ENCODE data around the gene MYH13.

Gene MYH13

GRCh38 chr17:10398352-10398751 lies 25.5 kb upstream of the MYH13 start:
- no peak for DNase-seq
- ChIA-PET CTCF (no interaction called here), POLR2A (no interaction called here)
- Histone ChIP-seq H3K36me3 (ENCODE audit: control insufficient read depth in 4 of 4, insufficient read depth in 4 of 4, low read length in 3 of 4) (no peaks in the 10 kb centered on the region), H3K4me3 (ENCODE audit: control insufficient read depth in 1 of 7, extremely low read depth in 1 of 7, insufficient read depth in 4 of 7, low read depth in 2 of 7, low read length in 6 of 7) (no peak overlapping the region), H3K9me3 (ENCODE audit: control extremely low read depth in 1 of 5, control insufficient read depth in 4 of 5, insufficient read depth in 2 of 5, low read depth in 1 of 5, low read length in 4 of 5) (no peaks in the 10 kb centered on the region), H3K4me1 (ENCODE audit: control extremely low read depth in 1 of 4, control insufficient read depth in 4 of 4, insufficient read depth in 4 of 4, low read length in 3 of 4) (no peaks in the 10 kb centered on the region), H3K27me3 (replicated peaks in 2 of 5; ENCODE audit: control insufficient read depth in 4 of 5, insufficient read depth in 5 of 5, low read length in 4 of 5) (peaks cover 0 to 6% (median 0%) of the 10 kb centered on the region in 5 experiments), H3K27ac (ENCODE audit: insufficient read depth in 1 of 2, low read depth in 1 of 2, low read length in 2 of 2, poor library complexity in 1 of 2, severe bottlenecking in 2 of 2) (no peak overlapping the region)
- WGBS (ENCODE audit: insufficient coverage) = 86% methylated on average over 3 of the region's 9 CpGs

GRCh38 chr17:10396524-10397163 lies 23.8 kb upstream of the MYH13 start:
- peaks cover 0 to 11% (median 0%) of the 10 kb centered on the region in 5 experiments for H3K27me3 ChIP-seq (replicated peaks in 2 of 5; ENCODE audit: control insufficient read depth in 4 of 5, insufficient read depth in 5 of 5, low read length in 4 of 5)
- no peaks in the 10 kb centered on the region for H3K9me3 ChIP-seq (ENCODE audit: control extremely low read depth in 1 of 5, control insufficient read depth in 4 of 5, insufficient read depth in 2 of 5, low read depth in 1 of 5, low read length in 4 of 5)
- ChIA-PET CTCF (interaction anchor here (0.6 kb wide), 1 partner anchor 645 kb away, joined by 3 read pairs; no protein-coding TSS in a partner anchor), POLR2A (no interaction called here)
- H3K4me1 ChIP-seq (ENCODE audit: control extremely low read depth in 1 of 4, control insufficient read depth in 4 of 4, insufficient read depth in 4 of 4, low read length in 3 of 4) = no peaks in the 10 kb centered on the region
- H3K4me3 ChIP-seq (ENCODE audit: control insufficient read depth in 1 of 7, extremely low read depth in 1 of 7, insufficient read depth in 4 of 7, low read depth in 2 of 7, low read length in 6 of 7) = no peak overlapping the region
- H3K27ac ChIP-seq (ENCODE audit: insufficient read depth in 1 of 2, low read depth in 1 of 2, low read length in 2 of 2, poor library complexity in 1 of 2, severe bottlenecking in 2 of 2) = no peak overlapping the region
- H3K36me3 ChIP-seq (ENCODE audit: control insufficient read depth in 4 of 4, insufficient read depth in 4 of 4, low read length in 3 of 4) = no peaks in the 10 kb centered on the region
- DNase-seq = no peak
- 63% methylated on average over 13 of the region's 14 CpGs for WGBS (ENCODE audit: insufficient coverage)

- CTCF ChIA-PET = interaction anchor here (0.6 kb wide), 2 partner anchors 53 to 178 kb away, joined by 3 read pairs; no protein-coding TSS in a partner anchor
- 98% methylated on average over 6 of the region's 6 CpGs for WGBS (ENCODE audit: insufficient coverage)
- peaks cover 0 to 11% (median 2%) of the 10 kb centered on the region in 5 experiments for H3K27me3 ChIP-seq (replicated peaks in 2 of 5; ENCODE audit: control insufficient read depth in 4 of 5, insufficient read depth in 5 of 5, low read length in 4 of 5)
Observed at GRCh38 chr17:10394201-10394887, 21.5 kb upstream of the MYH13 start.

GRCh38 chr17:10392880-10393279 lies 20.1 kb upstream of the MYH13 start:
- H3K36me3 ChIP-seq (ENCODE audit: control insufficient read depth in 4 of 4, insufficient read depth in 4 of 4, low read length in 3 of 4) = no peaks in the 10 kb centered on the region
- WGBS (ENCODE audit: insufficient coverage) = 92% methylated on average over 8 of the region's 9 CpGs
- no peak overlapping the region for H3K4me3 ChIP-seq (ENCODE audit: control insufficient read depth in 1 of 7, extremely low read depth in 1 of 7, insufficient read depth in 4 of 7, low read depth in 2 of 7, low read length in 6 of 7)
- ChIA-PET POLR2A (no interaction called here), CTCF (no interaction called here)
- DNase-seq = no peak
- H3K27ac ChIP-seq (ENCODE audit: insufficient read depth in 1 of 2, low read depth in 1 of 2, low read length in 2 of 2, poor library complexity in 1 of 2, severe bottlenecking in 2 of 2) = no peak overlapping the region
- no peaks in the 10 kb centered on the region for H3K9me3 ChIP-seq (ENCODE audit: control extremely low read depth in 1 of 5, control insufficient read depth in 4 of 5, insufficient read depth in 2 of 5, low read depth in 1 of 5, low read length in 4 of 5)
- H3K27me3 ChIP-seq (replicated peaks in 2 of 5; ENCODE audit: control insufficient read depth in 4 of 5, insufficient read depth in 5 of 5, low read length in 4 of 5) = peaks cover 0 to 11% (median 2%) of the 10 kb centered on the region in 5 experiments
- no peaks in the 10 kb centered on the region for H3K4me1 ChIP-seq (ENCODE audit: control extremely low read depth in 1 of 4, control insufficient read depth in 4 of 4, insufficient read depth in 4 of 4, low read length in 3 of 4)

More at GRCh38 chr17:10394201-10394887, 21.5 kb upstream of the MYH13 start:
- no peak overlapping the region for H3K27ac ChIP-seq (ENCODE audit: insufficient read depth in 1 of 2, low read depth in 1 of 2, low read length in 2 of 2, poor library complexity in 1 of 2, severe bottlenecking in 2 of 2)
- H3K9me3 ChIP-seq (ENCODE audit: control extremely low read depth in 1 of 5, control insufficient read depth in 4 of 5, insufficient read depth in 2 of 5, low read depth in 1 of 5, low read length in 4 of 5) = no peaks in the 10 kb centered on the region
- H3K4me3 ChIP-seq (ENCODE audit: control insufficient read depth in 1 of 7, extremely low read depth in 1 of 7, insufficient read depth in 4 of 7, low read depth in 2 of 7, low read length in 6 of 7) = no peak overlapping the region
- H3K36me3 ChIP-seq (ENCODE audit: control insufficient read depth in 4 of 4, insufficient read depth in 4 of 4, low read length in 3 of 4) = no peaks in the 10 kb centered on the region
- no peak for DNase-seq
- POLR2A ChIA-PET = no interaction called here
- no peaks in the 10 kb centered on the region for H3K4me1 ChIP-seq (ENCODE audit: control extremely low read depth in 1 of 4, control insufficient read depth in 4 of 4, insufficient read depth in 4 of 4, low read length in 3 of 4)

GRCh38 chr17:10385871-10386270 lies 13.1 kb upstream of the MYH13 start:
- POLR2A ChIA-PET = no interaction called here
- Histone ChIP-seq H3K27me3 (replicated peaks in 2 of 5; ENCODE audit: control insufficient read depth in 4 of 5, insufficient read depth in 5 of 5, low read length in 4 of 5) (peaks cover 0 to 6% (median 0%) of the 10 kb centered on the region in 5 experiments), H3K27ac (ENCODE audit: insufficient read depth in 1 of 2, low read depth in 1 of 2, low read length in 2 of 2, poor library complexity in 1 of 2, severe bottlenecking in 2 of 2) (no peak overlapping the region), H3K36me3 (ENCODE audit: control insufficient read depth in 4 of 4, insufficient read depth in 4 of 4, low read length in 3 of 4) (no peaks in the 10 kb centered on the region), H3K4me1 (ENCODE audit: control extremely low read depth in 1 of 4, control insufficient read depth in 4 of 4, insufficient read depth in 4 of 4, low read length in 3 of 4) (no peaks in the 10 kb centered on the region), H3K9me3 (ENCODE audit: control extremely low read depth in 1 of 5, control insufficient read depth in 4 of 5, insufficient read depth in 2 of 5, low read depth in 1 of 5, low read length in 4 of 5) (peaks cover 0 to 2% (median 0%) of the 10 kb centered on the region in 5 experiments), H3K4me3 (ENCODE audit: control insufficient read depth in 1 of 7, extremely low read depth in 1 of 7, insufficient read depth in 4 of 7, low read depth in 2 of 7, low read length in 6 of 7) (no peak overlapping the region)
- 84% methylated on average over 5 of the region's 6 CpGs for whole genome bisulfite sequencing (ENCODE audit: insufficient coverage)
- DNase-seq = no peak
- CTCF ChIA-PET = no interaction called here

- 94% methylated on average over 6 of the region's 8 CpGs for WGBS (ENCODE audit: insufficient coverage)
Observed at GRCh38 chr17:10384175-10384574, 11.4 kb upstream of the MYH13 start.

GRCh38 chr17:10380631-10381408 lies 8.0 kb upstream of the MYH13 start:
- DNase-seq = no peak
- WGBS (ENCODE audit: insufficient coverage) = 100% methylated on average over 2 of the region's 3 CpGs
- no peaks in the 10 kb centered on the region for H3K36me3 ChIP-seq (ENCODE audit: control insufficient read depth in 4 of 4, insufficient read depth in 4 of 4, low read length in 3 of 4)
- no peaks in the 10 kb centered on the region for H3K4me1 ChIP-seq (ENCODE audit: control extremely low read depth in 1 of 4, control insufficient read depth in 4 of 4, insufficient read depth in 4 of 4, low read length in 3 of 4)
- no peak overlapping the region for H3K27ac ChIP-seq (ENCODE audit: insufficient read depth in 1 of 2, low read depth in 1 of 2, low read length in 2 of 2, poor library complexity in 1 of 2, severe bottlenecking in 2 of 2)
- H3K27me3 ChIP-seq (replicated peaks in 2 of 5; ENCODE audit: control insufficient read depth in 4 of 5, insufficient read depth in 5 of 5, low read length in 4 of 5) = peaks cover 0 to 5% (median 0%) of the 10 kb centered on the region in 5 experiments
- H3K9me3 ChIP-seq (ENCODE audit: control extremely low read depth in 1 of 5, control insufficient read depth in 4 of 5, insufficient read depth in 2 of 5, low read depth in 1 of 5, low read length in 4 of 5) = no peaks in the 10 kb centered on the region
- CTCF ChIA-PET = no interaction called here
- H3K4me3 ChIP-seq (ENCODE audit: control insufficient read depth in 1 of 7, extremely low read depth in 1 of 7, insufficient read depth in 4 of 7, low read depth in 2 of 7, low read length in 6 of 7) = no peak overlapping the region
- POLR2A ChIA-PET = no interaction called here

More at GRCh38 chr17:10384175-10384574, 11.4 kb upstream of the MYH13 start:
- Histone ChIP-seq H3K4me3 (ENCODE audit: control insufficient read depth in 1 of 7, extremely low read depth in 1 of 7, insufficient read depth in 4 of 7, low read depth in 2 of 7, low read length in 6 of 7) (no peak overlapping the region), H3K27me3 (replicated peaks in 2 of 5; ENCODE audit: control insufficient read depth in 4 of 5, insufficient read depth in 5 of 5, low read length in 4 of 5) (peaks cover 0 to 6% (median 0%) of the 10 kb centered on the region in 5 experiments), H3K27ac (ENCODE audit: insufficient read depth in 1 of 2, low read depth in 1 of 2, low read length in 2 of 2, poor library complexity in 1 of 2, severe bottlenecking in 2 of 2) (no peak overlapping the region), H3K9me3 (ENCODE audit: control extremely low read depth in 1 of 5, control insufficient read depth in 4 of 5, insufficient read depth in 2 of 5, low read depth in 1 of 5, low read length in 4 of 5) (peaks cover 0 to 2% (median 0%) of the 10 kb centered on the region in 5 experiments), H3K36me3 (ENCODE audit: control insufficient read depth in 4 of 4, insufficient read depth in 4 of 4, low read length in 3 of 4) (no peaks in the 10 kb centered on the region), H3K4me1 (ENCODE audit: control extremely low read depth in 1 of 4, control insufficient read depth in 4 of 4, insufficient read depth in 4 of 4, low read length in 3 of 4) (no peaks in the 10 kb centered on the region)
- DNase-seq = no peak
- POLR2A ChIA-PET = no interaction called here
- CTCF ChIA-PET = no interaction called here
